GM12874 (cell line): Measurements from ENCODE around the gene GARIN5B.

Source experiments
- TF ChIP-seq, protein P1 (sequence below): IDR thresholded peaks from 2 replicates; pipeline ENCODE4 v1.5.1; 2011; ENCODE audit warnings: low read depth, mild to moderate bottlenecking, control low read depth, low read length, moderate library complexity; ENCODE audit not compliant: insufficient read depth

The GARIN5B gene

DNA sequence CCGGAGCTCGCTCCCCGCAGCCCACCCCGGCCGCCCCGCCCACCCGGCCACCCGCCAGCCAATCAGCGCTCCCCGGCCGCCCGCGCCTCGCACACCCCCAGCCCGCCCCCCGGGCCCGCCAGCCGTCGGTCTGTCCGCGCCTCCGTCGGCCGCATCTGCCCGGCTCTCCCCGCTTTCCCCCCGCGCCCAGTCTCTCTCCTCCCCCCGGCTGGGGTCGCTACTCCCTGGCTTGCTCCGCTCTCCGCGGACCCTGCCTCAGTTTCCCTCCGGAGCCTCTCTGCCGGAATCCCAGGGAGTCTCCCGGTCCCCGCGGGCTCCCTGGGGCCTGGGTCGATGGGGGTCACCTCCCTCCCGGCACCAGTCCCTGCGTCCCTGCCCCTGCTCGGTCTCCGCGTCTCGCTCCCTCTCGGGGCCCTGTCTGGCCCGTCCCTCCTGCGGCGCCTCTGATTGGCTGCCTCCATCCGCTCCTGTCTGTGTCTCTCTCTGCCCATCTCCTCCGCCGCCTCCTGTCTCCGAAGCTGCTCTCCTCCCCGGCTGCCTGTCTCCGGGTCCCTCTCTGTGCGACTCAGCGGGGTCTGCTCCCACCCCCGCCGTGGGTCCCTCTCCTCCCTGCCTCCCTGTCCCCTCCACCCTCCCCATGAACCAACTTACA is 6.7 kb upstream of the GARIN5B start:
- TF ChIP-seq, protein P1, sequence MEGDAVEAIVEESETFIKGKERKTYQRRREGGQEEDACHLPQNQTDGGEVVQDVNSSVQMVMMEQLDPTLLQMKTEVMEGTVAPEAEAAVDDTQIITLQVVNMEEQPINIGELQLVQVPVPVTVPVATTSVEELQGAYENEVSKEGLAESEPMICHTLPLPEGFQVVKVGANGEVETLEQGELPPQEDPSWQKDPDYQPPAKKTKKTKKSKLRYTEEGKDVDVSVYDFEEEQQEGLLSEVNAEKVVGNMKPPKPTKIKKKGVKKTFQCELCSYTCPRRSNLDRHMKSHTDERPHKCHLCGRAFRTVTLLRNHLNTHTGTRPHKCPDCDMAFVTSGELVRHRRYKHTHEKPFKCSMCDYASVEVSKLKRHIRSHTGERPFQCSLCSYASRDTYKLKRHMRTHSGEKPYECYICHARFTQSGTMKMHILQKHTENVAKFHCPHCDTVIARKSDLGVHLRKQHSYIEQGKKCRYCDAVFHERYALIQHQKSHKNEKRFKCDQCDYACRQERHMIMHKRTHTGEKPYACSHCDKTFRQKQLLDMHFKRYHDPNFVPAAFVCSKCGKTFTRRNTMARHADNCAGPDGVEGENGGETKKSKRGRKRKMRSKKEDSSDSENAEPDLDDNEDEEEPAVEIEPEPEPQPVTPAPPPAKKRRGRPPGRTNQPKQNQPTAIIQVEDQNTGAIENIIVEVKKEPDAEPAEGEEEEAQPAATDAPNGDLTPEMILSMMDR: no peak

DNA sequence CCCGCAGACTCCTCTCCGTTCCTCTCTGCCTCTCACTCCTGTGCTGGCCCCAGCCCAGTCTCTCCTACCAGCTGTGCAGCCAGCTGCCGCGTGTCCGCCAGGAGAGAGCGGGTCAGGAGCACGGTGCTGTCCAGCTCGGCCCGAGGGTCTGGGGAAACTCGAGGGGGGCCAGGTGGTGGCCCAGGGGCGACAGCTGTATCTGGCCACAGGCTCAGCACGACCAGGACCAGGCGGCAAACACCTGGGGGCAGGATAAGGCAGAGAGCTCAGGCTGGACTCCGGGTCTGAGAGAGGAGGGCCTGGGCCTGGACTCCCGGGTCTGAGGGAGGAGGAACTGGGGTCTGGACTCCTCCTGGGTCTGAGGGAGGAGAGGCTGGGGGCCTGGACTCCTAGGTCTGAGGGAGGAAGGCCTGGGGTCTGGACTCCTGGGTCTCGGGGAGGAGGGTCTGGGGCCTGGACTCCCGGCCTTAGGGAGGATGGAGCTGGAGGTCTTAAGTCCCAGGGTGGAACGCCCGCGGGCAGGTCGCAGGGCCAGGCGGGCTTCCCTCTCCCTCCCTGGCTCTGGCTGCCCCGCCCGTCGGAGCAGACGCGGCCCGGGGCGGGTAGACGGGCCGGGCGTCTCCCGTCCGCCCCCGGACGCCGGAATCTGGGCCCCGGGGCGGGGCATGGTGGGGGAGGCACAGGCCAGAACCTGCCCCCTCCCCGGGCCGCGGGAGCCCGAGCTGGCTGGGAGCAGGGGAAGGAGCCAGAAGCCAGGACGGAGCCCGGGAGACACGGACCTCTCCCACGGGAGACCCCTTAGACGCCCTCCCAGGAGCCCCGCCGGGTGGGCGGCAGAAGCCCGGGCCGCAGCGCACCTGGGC is 5.9 kb upstream of the GARIN5B start:
- TF ChIP-seq, protein P1: no peak

DNA sequence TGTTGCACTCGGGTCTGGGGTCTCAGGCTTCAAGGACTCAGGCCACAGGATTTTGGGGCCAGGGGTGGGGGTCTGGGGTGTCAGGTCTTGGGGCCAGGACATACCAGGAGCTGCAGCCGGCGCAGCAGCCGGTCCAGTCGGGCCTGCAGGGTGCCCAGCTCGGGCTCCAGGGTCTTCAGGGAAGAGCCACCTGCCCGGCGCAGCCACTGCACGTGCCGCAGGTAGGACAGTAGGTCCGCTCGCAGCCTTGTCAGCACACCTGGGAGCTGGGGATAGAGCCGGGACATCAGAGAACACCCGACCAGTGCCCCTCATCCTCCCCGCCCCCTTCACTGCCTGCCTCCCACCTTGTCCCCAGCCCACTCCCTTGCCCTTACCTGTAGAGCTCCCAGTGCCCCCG is 5.0 kb upstream of the GARIN5B start:
- TF ChIP-seq, protein P1: no peak

DNA sequence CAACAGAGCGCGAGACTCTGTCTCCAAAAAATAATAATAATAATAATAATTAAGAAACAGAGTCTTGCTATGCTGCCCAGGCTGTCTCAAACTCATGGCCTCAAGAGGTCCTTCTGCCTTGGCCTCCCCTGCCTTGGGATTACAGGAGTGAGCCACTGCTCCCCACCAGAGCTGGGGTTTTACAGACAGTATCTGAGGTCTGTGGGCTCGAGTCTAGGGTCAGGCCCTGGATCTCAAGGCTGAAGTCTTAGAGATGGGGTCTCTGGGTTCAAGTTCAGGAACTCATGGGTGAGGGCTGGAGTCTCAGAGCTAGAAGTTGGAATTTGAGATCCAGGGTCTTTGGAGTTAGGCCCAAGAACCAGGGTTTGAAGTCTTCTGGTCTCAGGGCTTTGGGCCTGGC is 3.7 kb upstream of the GARIN5B start:
- TF ChIP-seq, protein P1: no peak

DNA sequence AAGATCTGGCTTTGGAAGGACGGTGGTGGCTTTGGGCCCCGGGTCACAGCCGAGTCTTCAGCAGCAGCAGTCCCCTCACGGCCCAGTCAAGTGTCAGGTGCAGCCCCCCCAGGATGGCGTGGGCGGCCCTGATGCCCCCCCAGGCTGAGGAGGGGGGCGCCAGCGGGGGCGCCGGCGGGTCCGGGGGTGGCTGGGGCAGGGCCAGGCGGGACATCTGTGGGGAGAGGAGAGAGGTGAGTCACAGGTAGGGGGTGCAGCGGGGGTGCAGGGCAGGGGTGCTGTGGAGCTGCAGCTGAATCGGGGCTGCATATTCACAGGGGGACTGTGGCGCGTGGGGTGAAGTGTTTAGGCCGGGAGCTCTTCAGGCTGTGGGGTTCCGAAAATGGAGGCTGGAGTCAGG is 2.9 kb upstream of the GARIN5B start:
- TF ChIP-seq, protein P1: no peak

DNA sequence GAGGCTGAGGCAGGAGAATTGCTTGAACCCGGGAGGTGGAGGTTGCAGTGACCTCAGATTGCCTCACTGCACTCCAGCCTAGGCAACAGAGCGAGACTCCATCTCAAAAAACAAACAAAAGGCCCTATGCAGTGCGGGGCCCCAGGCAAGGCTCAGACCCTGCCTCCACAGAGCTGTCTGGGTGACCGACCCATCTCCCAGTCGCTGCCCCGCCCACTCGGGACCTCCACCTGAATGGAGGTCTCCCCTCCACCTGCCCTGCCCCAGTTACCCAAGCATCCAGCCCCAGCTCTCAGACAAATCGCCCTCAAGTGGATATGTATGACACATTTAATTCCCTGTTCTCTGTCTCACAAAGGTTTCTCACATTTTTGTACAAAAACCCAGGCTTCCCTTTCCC is 2.2 kb upstream of the GARIN5B start:
- TF ChIP-seq, protein P1: no peak

DNA sequence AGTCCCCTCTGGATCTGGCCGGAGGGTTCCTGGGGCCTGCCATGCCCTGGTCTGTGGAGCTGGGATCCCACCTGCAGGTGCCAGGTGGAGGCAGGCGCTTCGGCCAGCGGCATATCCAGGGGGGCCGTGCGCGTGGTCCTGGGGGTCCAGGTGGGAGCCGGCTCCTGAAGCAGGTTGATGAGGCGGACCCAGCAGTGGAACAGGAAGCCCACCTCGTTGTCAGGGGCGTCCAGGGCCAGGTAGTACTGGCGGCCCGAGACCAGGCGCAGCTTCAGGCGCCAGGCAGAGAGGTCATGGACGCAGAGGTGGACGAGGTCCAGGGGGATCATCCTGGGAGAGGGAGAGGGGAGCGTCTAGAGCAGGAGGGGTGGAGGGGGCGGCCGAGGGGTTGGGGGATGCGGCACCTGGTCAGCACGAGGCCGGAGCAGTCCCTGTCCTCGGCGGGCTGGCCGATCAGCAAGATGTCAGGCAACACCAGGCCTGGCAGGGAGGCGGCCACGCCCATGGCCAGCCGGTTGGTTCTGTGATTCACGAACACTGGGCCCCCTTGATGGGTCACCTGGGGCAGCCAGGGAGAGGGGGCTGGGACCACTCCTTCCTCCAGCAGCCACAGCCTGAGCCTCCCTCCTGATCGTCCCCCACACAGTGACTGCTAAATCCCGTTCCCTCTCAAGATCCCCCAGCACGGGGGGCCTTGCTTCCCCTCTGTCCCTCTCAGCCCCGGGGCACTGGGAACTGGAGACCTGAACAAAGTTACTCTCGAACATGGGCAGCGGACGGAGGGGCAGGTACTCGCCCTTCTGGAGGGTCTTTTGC is 678 bp downstream of the GARIN5B start:
- TF ChIP-seq, protein P1: no peak
